ENCODE results near the gene IARS1.

DNA sequence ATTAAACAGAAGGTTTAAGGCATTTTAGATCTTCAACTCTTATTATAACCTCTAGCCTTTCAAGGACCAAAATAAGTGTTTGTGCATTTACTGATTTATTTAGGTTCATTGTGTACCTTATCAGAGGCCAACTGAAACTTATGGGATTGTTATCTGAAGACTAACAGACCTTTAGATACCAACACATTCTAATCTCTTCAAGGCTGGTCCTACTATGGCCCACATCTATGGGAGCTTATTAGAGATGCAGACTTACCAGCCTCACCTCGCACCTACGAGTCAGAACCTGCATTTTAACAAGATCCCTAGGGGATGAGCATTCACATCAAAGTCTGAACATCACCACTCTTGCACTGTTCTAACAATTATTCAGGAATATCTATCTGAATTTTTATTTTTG, 1.9 kb downstream of the IARS1 start:
- TF ChIP-seq, protein P1, sequence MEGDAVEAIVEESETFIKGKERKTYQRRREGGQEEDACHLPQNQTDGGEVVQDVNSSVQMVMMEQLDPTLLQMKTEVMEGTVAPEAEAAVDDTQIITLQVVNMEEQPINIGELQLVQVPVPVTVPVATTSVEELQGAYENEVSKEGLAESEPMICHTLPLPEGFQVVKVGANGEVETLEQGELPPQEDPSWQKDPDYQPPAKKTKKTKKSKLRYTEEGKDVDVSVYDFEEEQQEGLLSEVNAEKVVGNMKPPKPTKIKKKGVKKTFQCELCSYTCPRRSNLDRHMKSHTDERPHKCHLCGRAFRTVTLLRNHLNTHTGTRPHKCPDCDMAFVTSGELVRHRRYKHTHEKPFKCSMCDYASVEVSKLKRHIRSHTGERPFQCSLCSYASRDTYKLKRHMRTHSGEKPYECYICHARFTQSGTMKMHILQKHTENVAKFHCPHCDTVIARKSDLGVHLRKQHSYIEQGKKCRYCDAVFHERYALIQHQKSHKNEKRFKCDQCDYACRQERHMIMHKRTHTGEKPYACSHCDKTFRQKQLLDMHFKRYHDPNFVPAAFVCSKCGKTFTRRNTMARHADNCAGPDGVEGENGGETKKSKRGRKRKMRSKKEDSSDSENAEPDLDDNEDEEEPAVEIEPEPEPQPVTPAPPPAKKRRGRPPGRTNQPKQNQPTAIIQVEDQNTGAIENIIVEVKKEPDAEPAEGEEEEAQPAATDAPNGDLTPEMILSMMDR (IDR thresholded peaks at IDR 0.05): no peak
- TF ChIP-seq POLR2A (IDR thresholded peaks at IDR 0.05; ENCODE audit: low read depth) (no peak), POLR2AphosphoS5 (IDR thresholded peaks at IDR 0.05) (no peak), EP300 (IDR thresholded peaks at IDR 0.05) (no peak)
